Measurements from ENCODE around the gene ZNF730.
"Not testable (repeated sequence)": the region's sequence is repeated elsewhere in the genome, so short reads cannot be mapped to it uniquely, and the experiment has no call there.

ZNF730 gene

GRCh38 chr19:23101241-23101640, 15.6 kb upstream of the ZNF730 start:
- Histone ChIP-seq H4K20me1 (no peaks in the 10 kb centered on the region), H3K9ac (no peak overlapping the region), H3K4me2 (no peak overlapping the region), H3K27ac (no peak overlapping the region), H3K4me1 (no peaks in the 10 kb centered on the region), H3K27me3 (no peaks in the 10 kb centered on the region), H3K36me3 (peaks cover 96% of the 10 kb centered on the region), H3K4me3 (no peak overlapping the region), H3K9me3 (peaks cover 15% of the 10 kb centered on the region; the same call in 1 of the 2 replicates)
- no peak for TF ChIP-seq Cebpa-rat (IDR thresholded peaks at IDR 0.05)

GRCh38 chr19:23118400-23118799, 1.6 kb downstream of the ZNF730 start:
- peaks cover 41% of the 10 kb centered on the region for H3K9me3 ChIP-seq

GRCh38 chr19:23134211-23134610, 17.4 kb downstream of the ZNF730 start:
- H3K4me1 ChIP-seq, H3K4me3 ChIP-seq, H3K4me2 ChIP-seq, H3K27ac ChIP-seq, H3K27me3 ChIP-seq, H4K20me1 ChIP-seq, H3K9ac ChIP-seq: not testable (repeated sequence)
- H3K9me3 ChIP-seq: peaks cover 63% of the 10 kb centered on the region
- H3K36me3 ChIP-seq: peaks cover 58% of the 10 kb centered on the region

More at GRCh38 chr19:23118400-23118799, 1.6 kb downstream of the ZNF730 start:
- no peaks in the 10 kb centered on the region for H4K20me1 ChIP-seq
- H3K4me3 ChIP-seq: peak overlapping the region; percentile 75
- H3K9ac ChIP-seq: no peak overlapping the region
- no peaks in the 10 kb centered on the region for H3K27me3 ChIP-seq
- no peak overlapping the region; the same call in 1 of the 2 replicates for H3K27ac ChIP-seq
- peak overlapping the region; percentile 62 for H3K4me2 ChIP-seq
- H3K4me1 ChIP-seq: no peaks in the 10 kb centered on the region
- peaks cover 60% of the 10 kb centered on the region for H3K36me3 ChIP-seq
- no peak for TF ChIP-seq Cebpa-rat (IDR thresholded peaks at IDR 0.05)

GRCh38 chr19:23145617-23146415, 29.0 kb downstream of the ZNF730 start:
- TF ChIP-seq Cebpa-rat (IDR thresholded peaks at IDR 0.05): no peak
- Histone ChIP-seq H3K4me3 (no peak overlapping the region), H3K27ac (no peak overlapping the region), H3K4me1 (no peaks in the 10 kb centered on the region), H3K9me3 (peaks cover 91% of the 10 kb centered on the region), H4K20me1 (no peaks in the 10 kb centered on the region), H3K4me2 (no peak overlapping the region), H3K27me3 (no peaks in the 10 kb centered on the region), H3K9ac (no peak overlapping the region), H3K36me3 (peaks cover 68% of the 10 kb centered on the region)

GRCh38 chr19:23160766-23161165, 43.9 kb downstream of the ZNF730 start:
- no peaks in the 10 kb centered on the region for H4K20me1 ChIP-seq
- no peak overlapping the region for H3K9ac ChIP-seq
- TF ChIP-seq Cebpa-rat (IDR thresholded peaks at IDR 0.05): no peak
- H3K4me1 ChIP-seq: no peaks in the 10 kb centered on the region
- H3K4me2 ChIP-seq: no peak overlapping the region
- no peak overlapping the region for H3K27ac ChIP-seq
- peaks cover 56% of the 10 kb centered on the region for H3K9me3 ChIP-seq
- 0 out of 2 replicates have a peak, but pooled peaks cover 4% of the 10 kb centered on the region for H3K36me3 ChIP-seq
- H3K27me3 ChIP-seq: no peaks in the 10 kb centered on the region
- H3K4me3 ChIP-seq: no peak overlapping the region

- H4K20me1 ChIP-seq, H3K4me1 ChIP-seq, H3K36me3 ChIP-seq, H3K27ac ChIP-seq, H3K9ac ChIP-seq, H3K4me3 ChIP-seq, H3K4me2 ChIP-seq, H3K27me3 ChIP-seq: not testable (repeated sequence)
- H3K9me3 ChIP-seq: peaks cover 26% of the 10 kb centered on the region
These were observed 51.5 kb downstream of the ZNF730 start for GRCh38 chr19:23168286-23168685.

GRCh38 chr19:23183251-23183650, 66.4 kb downstream of the ZNF730 start:
- no peak for TF ChIP-seq Cebpa-rat (IDR thresholded peaks at IDR 0.05)
- no peaks in the 10 kb centered on the region for H3K27me3 ChIP-seq
- no peaks in the 10 kb centered on the region for H3K4me1 ChIP-seq
- H3K9me3 ChIP-seq: peaks cover 33% of the 10 kb centered on the region
- H3K36me3 ChIP-seq: no peaks in the 10 kb centered on the region
- H3K27ac ChIP-seq: no peak overlapping the region
- no peak overlapping the region for H3K4me2 ChIP-seq
- no peak overlapping the region for H3K9ac ChIP-seq
- no peak overlapping the region for H3K4me3 ChIP-seq
- H4K20me1 ChIP-seq: no peaks in the 10 kb centered on the region

GRCh38 chr19:23190341-23190740, 73.5 kb downstream of the ZNF730 start:
- Histone ChIP-seq H3K4me2 (no peak overlapping the region), H3K36me3 (no peaks in the 10 kb centered on the region), H3K4me3 (no peak overlapping the region), H3K4me1 (no peaks in the 10 kb centered on the region), H3K27ac (no peak overlapping the region), H4K20me1 (no peaks in the 10 kb centered on the region), H3K9ac (no peak overlapping the region), H3K9me3 (peaks cover 30% of the 10 kb centered on the region), H3K27me3 (no peaks in the 10 kb centered on the region)
- TF ChIP-seq Cebpa-rat (IDR thresholded peaks at IDR 0.05): no peak
